Sigmoid colon (tissue), 7 donors: ENCODE data around the gene CHCHD4. TPM values are rescaled to one million over a fixed set of nuclear protein-coding genes. Genes with fewer than 3 reads are reported as not detected.

Source experiments
- DNase-seq: peaks from one replicate; pipeline ENCODE4 v3.0.0-alpha.2; 2019
- H3K27ac ChIP-seq, 4 donors: fragments of 200-600 bp; sonication (generic); one replicate each; pipeline ENCODE4 v1.5.1; 2016 to 2019; ENCODE audit warnings: mild to moderate bottlenecking in 1 of 4
- H3K27me3 ChIP-seq, 3 donors: fragments of 200-600 bp; sonication (generic); one replicate each; pipeline ENCODE4 v1.5.1; 2019; ENCODE audit warnings: mild to moderate bottlenecking in 1 of 3
- H3K36me3 ChIP-seq, 4 donors: fragments of 200-600 bp; sonication (generic); one replicate each; pipeline ENCODE4 v1.5.1; 2016 to 2019
- H3K4me1 ChIP-seq, 4 donors: fragments of 200-600 bp; sonication (generic); one replicate each; pipeline ENCODE4 v1.5.1; 2017 to 2019
- H3K4me3 ChIP-seq, 4 donors: fragments of 200-600 bp; sonication (generic); one replicate each; pipeline ENCODE4 v1.5.1; 2017 to 2019; ENCODE audit warnings: mild to moderate bottlenecking in 2 of 4, moderate library complexity in 1 of 4
- H3K9me3 ChIP-seq, 4 donors: fragments of 200-600 bp in 3 of 4; sonication (generic) in 3 of 4; one replicate each; pipeline versions ENCODE4 v1.5.1 to v1.6.1; 2013 to 2019
- EP300 ChIP-seq, 4 donors: sonication (generic); formaldehyde crosslinking; IDR thresholded peaks; one replicate each; pipeline ENCODE4 v1.6.1; 2017; ENCODE audit warnings: antibody characterized with exemption in 4 of 4
- POLR2A ChIP-seq, 2 donors: fragments of 450-650 bp; IDR thresholded peaks; one replicate each; pipeline ENCODE4 v1.6.1; 2016; ENCODE audit warnings: antibody characterized with exemption in 2 of 2, mild to moderate bottlenecking in 2 of 2, moderate library complexity in 2 of 2
- POLR2AphosphoS5 ChIP-seq, 4 donors: sonication (generic); formaldehyde crosslinking; IDR thresholded peaks; one replicate each; pipeline ENCODE4 v1.6.1; 2017; ENCODE audit warnings: antibody characterized with exemption in 4 of 4
- WGBS, 2 donors: extraction: QIAGEN DNeasy Blood & Tissue Kit; methylation state at CpG; one replicate each; pipeline ENCODE4 v1.1.7; 2013; 5-methylcytosine and 5-hydroxymethylcytosine counted together
- intact Hi-C: fragments of 100-400 bp; cut with DNase I; formaldehyde crosslinking; loops from one replicate; pipeline ENCODE4 v1.15.1; 2023
- polyA plus RNA-seq, 3 donors: library from polyadenylated mRNA; stranded (reverse); fragments of 200-250 nt; gene quantifications; one replicate each; pipeline ENCODE4 v1.2.3, GENCODE V29; 2013
- total RNA-seq, 4 donors: library from RNA; depleted of rRNA; stranded (reverse); fragments of >200 nt; gene quantifications; one replicate each; pipeline ENCODE4 v1.1.0, GENCODE V29; 2016
- TF ChIP-seq, protein P1 (sequence below), 4 experiments: fragments of 450-650 bp in 3 of 4; fragments of 200-600 bp in 1 of 4; IDR thresholded peaks; one replicate each; pipeline ENCODE4 v1.5.1; 2016 to 2019; ENCODE audit warnings: antibody characterized with exemption in 4 of 4, mild to moderate bottlenecking in 3 of 4, moderate library complexity in 2 of 4
- donor health status: healthy with polysubstance abuse.
- donor health status: Bipolar disorder and iron deficiency.
- donor health status: healthy.

Gene CHCHD4
- total and polyA plus RNA-seq, 7 donors, result 13.0 to 33.8 (median 20.9) TPM

DNA sequence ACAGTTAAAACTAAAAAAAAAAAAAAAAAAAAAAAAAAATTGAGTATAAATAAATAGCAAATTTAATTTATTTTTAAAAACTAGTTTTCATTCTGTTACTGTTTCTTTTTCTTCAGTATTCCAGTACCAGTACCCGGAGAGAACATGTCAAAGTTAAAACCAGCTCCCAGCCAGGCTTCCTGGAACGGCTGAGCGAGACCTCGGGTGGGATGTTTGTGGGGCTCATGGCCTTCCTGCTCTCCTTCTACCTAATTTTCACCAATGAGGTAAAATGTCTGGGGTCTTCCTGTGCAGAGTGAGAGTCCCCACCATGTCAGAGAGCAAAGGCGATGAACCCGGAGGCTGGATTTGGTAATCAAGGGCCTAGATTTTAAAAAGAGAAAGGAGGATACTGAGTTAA lies 4.6 kb upstream of the CHCHD4 start:
- peaks cover 0 to 30% (median 23%) of the 10 kb centered on the region in 4 donors for H3K4me1 ChIP-seq
- peaks cover 39 to 61% (median 51%) of the 10 kb centered on the region in 4 donors for H3K36me3 ChIP-seq
- intact Hi-C loops, result loop anchor here (5.0 to 10.0 kb wide), 2 partner anchors 816 to 1132 kb away; partner anchors contain the start of gene NR2C2
- WGBS, 2 donors, result 95 to 98% methylated on average over 6 of the region's 6 CpGs
- no peaks in the 10 kb centered on the region for H3K27me3 ChIP-seq
- TF ChIP-seq EP300 (IDR thresholded peaks at IDR 0.05) (no peak), POLR2AphosphoS5 (IDR thresholded peaks at IDR 0.05) (no peak), POLR2A (IDR thresholded peaks at IDR 0.05) (no peak)
- TF ChIP-seq, protein P1, sequence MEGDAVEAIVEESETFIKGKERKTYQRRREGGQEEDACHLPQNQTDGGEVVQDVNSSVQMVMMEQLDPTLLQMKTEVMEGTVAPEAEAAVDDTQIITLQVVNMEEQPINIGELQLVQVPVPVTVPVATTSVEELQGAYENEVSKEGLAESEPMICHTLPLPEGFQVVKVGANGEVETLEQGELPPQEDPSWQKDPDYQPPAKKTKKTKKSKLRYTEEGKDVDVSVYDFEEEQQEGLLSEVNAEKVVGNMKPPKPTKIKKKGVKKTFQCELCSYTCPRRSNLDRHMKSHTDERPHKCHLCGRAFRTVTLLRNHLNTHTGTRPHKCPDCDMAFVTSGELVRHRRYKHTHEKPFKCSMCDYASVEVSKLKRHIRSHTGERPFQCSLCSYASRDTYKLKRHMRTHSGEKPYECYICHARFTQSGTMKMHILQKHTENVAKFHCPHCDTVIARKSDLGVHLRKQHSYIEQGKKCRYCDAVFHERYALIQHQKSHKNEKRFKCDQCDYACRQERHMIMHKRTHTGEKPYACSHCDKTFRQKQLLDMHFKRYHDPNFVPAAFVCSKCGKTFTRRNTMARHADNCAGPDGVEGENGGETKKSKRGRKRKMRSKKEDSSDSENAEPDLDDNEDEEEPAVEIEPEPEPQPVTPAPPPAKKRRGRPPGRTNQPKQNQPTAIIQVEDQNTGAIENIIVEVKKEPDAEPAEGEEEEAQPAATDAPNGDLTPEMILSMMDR (IDR thresholded peaks at IDR 0.05), result no peak
- H3K27ac ChIP-seq, result peak overlapping the region in 2 of 4 donors; percentile 2 to 51
- DNase-seq, result no peak
- no peaks in the 10 kb centered on the region for H3K9me3 ChIP-seq
- no peak overlapping the region for H3K4me3 ChIP-seq

DNA sequence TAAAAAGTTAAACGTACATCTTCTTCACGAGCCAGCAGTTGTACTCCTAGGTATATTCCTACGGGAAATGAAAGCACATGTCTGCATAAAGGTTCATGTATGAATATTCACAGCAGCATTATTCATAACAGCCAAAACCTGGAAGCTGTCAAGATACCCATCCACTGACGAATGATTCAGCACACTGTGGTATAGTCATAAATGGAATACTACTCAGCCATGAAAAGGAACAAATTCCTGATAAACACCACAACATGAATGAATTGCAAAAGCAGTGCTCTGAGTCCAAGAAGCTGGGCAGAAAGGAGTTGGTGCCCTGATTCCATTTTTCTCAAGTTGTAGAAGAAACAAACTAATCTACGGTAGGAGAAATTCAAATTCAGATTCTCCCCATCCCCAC lies 4.1 kb upstream of the CHCHD4 start:
- peaks cover 0 to 35% (median 25%) of the 10 kb centered on the region in 4 donors for H3K4me1 ChIP-seq
- peaks cover 33 to 56% (median 46%) of the 10 kb centered on the region in 4 donors for H3K36me3 ChIP-seq
- TF ChIP-seq EP300 (IDR thresholded peaks at IDR 0.05), result no peak
- TF ChIP-seq, protein P1 (IDR thresholded peaks at IDR 0.05), result no peak
- no peak for TF ChIP-seq POLR2AphosphoS5 (IDR thresholded peaks at IDR 0.05)
- TF ChIP-seq POLR2A (IDR thresholded peaks at IDR 0.05), result no peak
- WGBS, 2 donors, result 97% methylated on average over 5 of the region's 5 CpGs
- H3K4me3 ChIP-seq, result no peak overlapping the region
- no peaks in the 10 kb centered on the region for H3K27me3 ChIP-seq
- peak overlapping the region in 2 of 4 donors; percentile 13 to 97 for H3K27ac ChIP-seq
- no peaks in the 10 kb centered on the region for H3K9me3 ChIP-seq
- intact Hi-C loops, result loop anchor here (5.0 to 10.0 kb wide), 2 partner anchors 816 to 1131 kb away; partner anchors contain the start of gene NR2C2
- DNase-seq, result no peak

DNA sequence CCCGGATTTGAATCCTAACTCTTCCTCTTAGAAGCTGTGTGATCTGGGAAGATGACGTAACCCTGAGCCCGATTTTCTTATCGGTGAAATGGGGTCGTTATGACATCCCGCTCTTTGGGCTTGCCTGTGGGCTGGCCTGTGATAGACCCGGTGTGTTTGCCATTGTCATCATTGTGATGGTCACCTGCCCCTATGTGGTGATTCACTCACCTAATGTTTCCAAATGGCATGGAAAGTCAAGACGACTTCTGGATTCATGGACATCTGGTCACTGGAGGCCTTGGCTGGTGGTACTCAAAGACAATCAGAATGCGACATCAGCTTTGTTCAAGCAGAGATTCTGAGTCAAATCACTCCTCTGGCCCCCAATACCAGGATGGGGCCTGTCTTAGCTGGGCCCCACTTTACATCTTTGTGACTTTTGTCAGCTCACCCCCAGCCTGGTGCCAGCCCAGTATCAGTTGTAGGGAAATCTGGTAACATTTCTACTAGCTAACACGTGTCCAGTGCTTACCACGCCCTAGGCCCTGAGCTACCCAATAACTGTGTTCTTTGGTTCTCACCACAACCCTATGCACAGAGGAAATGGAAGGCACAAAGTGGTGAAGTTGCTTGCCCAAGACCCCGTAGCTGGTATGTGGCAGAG lies 3.0 kb upstream of the CHCHD4 start:
- 92 to 94% methylated on average over 12 of the region's 12 CpGs for WGBS, 2 donors
- no peak for DNase-seq
- no peak overlapping the region for H3K4me3 ChIP-seq
- TF ChIP-seq EP300 (IDR thresholded peaks at IDR 0.05), result no peak
- TF ChIP-seq POLR2A (IDR thresholded peaks at IDR 0.05), result no peak
- no peak for TF ChIP-seq POLR2AphosphoS5 (IDR thresholded peaks at IDR 0.05)
- H3K36me3 ChIP-seq, result peaks cover 22 to 45% (median 35%) of the 10 kb centered on the region in 4 donors
- no peaks in the 10 kb centered on the region for H3K27me3 ChIP-seq
- no peaks in the 10 kb centered on the region for H3K9me3 ChIP-seq
- intact Hi-C loops, result loop anchor here (5.0 to 10.0 kb wide), 2 partner anchors 817 to 1130 kb away; partner anchors contain the start of gene NR2C2
- peak overlapping the region; percentile 86 to 97 (median 94) for H3K27ac ChIP-seq
- H3K4me1 ChIP-seq, result peaks cover 0 to 46% (median 36%) of the 10 kb centered on the region in 4 donors

DNA sequence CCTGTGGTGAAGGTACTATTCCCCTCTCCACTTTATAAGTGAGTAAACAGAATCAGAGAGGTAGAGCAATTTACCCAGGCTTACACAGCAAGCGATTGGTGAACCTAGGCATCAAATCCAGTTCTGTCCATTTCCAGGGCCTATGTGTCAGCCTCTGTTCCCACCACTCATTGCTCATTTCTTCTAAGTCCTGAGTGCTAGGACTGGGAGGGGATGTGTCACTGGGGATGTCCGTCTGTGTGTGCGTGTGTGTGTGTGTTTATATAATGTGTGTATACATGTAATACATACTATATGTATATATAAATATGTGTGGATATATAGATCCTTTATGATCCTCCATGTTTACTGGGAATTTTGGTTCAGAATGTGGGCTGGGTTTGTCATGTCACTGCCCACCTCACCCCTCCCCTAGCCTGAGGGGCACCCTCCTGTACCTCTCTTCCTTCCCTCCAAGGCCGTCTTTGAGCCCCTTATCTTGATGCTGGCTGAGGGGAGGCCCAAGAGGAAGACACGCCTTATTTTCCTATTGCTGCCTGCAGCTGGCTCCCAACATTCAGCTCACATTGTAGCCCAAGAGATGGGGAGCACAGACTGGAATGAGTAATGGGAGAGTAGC lies 2.3 kb upstream of the CHCHD4 start:
- TF ChIP-seq POLR2A (IDR thresholded peaks at IDR 0.05), result no peak
- TF ChIP-seq, protein P1 (IDR thresholded peaks at IDR 0.05), result no peak
- no peak for TF ChIP-seq POLR2AphosphoS5 (IDR thresholded peaks at IDR 0.05)
- intact Hi-C loops, result loop anchor here (5.0 to 10.0 kb wide), 2 partner anchors 818 to 1130 kb away; partner anchors contain the start of gene NR2C2
- Histone ChIP-seq H3K9me3 (no peaks in the 10 kb centered on the region), H3K4me3 (peak overlapping the region in 2 of 4 donors; percentile 94 to 96), H3K27ac (peak overlapping the region; percentile 86 to 97 (median 94)), H3K36me3 (peaks cover 16 to 38% (median 28%) of the 10 kb centered on the region in 4 donors), H3K4me1 (peaks cover 0 to 49% (median 38%) of the 10 kb centered on the region in 4 donors), H3K27me3 (no peaks in the 10 kb centered on the region)
- DNase-seq, result no peak
- 76 to 81% methylated on average over 5 of the region's 5 CpGs for WGBS, 2 donors
